NCI-H69 (cell line): ENCODE data around the gene ELF4.

Experiments
- DNase-seq: peaks from one replicate; lab custom pipeline; 2025; lab: John Stamatoyannopoulos, UW

Gene ELF4

GRCh38 chrX:130083656-130084382 is 26.5 kb downstream of the ELF4 start:
- no peak for DNase-seq

- no peak for DNase-seq
Measured at GRCh38 chrX:130083107-130083490, 27.2 kb downstream of the ELF4 start.

GRCh38 chrX:130082244-130083106 is 27.8 kb downstream of the ELF4 start:
- DNase-seq = no peak

GRCh38 chrX:130081421-130082045 is 28.8 kb downstream of the ELF4 start:
- peak; percentile 22 for DNase-seq

- no peak for DNase-seq
Measured at GRCh38 chrX:130080791-130081367, 29.4 kb downstream of the ELF4 start.

- DNase-seq = peak; percentile 64
Measured at GRCh38 chrX:130079824-130080406, 30.4 kb downstream of the ELF4 start.

- DNase-seq = no peak
Measured at GRCh38 chrX:130075777-130076176, 34.5 kb downstream of the ELF4 start.

- DNase-seq = no peak
Measured at GRCh38 chrX:130072345-130072740, 38.0 kb downstream of the ELF4 start.

- no peak for DNase-seq
Measured at GRCh38 chrX:130071611-130072344, 38.5 kb downstream of the ELF4 start.

GRCh38 chrX:130066975-130067615 is 43.2 kb downstream of the ELF4 start:
- DNase-seq = no peak

- DNase-seq = peak; percentile 83
Measured at GRCh38 chrX:130060122-130061069, 49.9 kb downstream of the ELF4 start.

- no peak for DNase-seq
Measured at GRCh38 chrX:130058652-130059051, 51.6 kb downstream of the ELF4 start.

- no peak for DNase-seq
Measured at GRCh38 chrX:130057209-130057608, 53.1 kb downstream of the ELF4 start.

GRCh38 chrX:130055899-130056298 is 54.4 kb downstream of the ELF4 start:
- DNase-seq = no peak

GRCh38 chrX:130055103-130055502 is 55.2 kb downstream of the ELF4 start:
- DNase-seq = no peak

GRCh38 chrX:130053236-130053635 is 57.1 kb downstream of the ELF4 start:
- peak; percentile 36 for DNase-seq

GRCh38 chrX:130051176-130051845 is 59.0 kb downstream of the ELF4 start:
- DNase-seq = no peak

- no peak for DNase-seq
Measured at GRCh38 chrX:130049821-130050220, 60.5 kb downstream of the ELF4 start.

- DNase-seq = no peak
Measured at GRCh38 chrX:130048686-130049222, 61.5 kb downstream of the ELF4 start.
